COR-L47 (cell line): ENCODE results near the gene CBLC.
"Not testable (repeated sequence)": the region's sequence is repeated elsewhere in the genome, so short reads cannot be mapped to it uniquely, and the experiment has no call there.

Source experiments
- DNase-seq: peaks from one replicate; lab custom pipeline; 2025; lab: John Stamatoyannopoulos, UW

Gene CBLC

GRCh38 chr19:44765033-44765948, 12.4 kb upstream of the CBLC start:
- DNase-seq = no peak

- DNase-seq = no peak
Observed at GRCh38 chr19:44765949-44766335, 11.7 kb upstream of the CBLC start.

- DNase-seq = no peak
Observed at GRCh38 chr19:44767295-44768180, 10.2 kb upstream of the CBLC start.

- peak; percentile 90 for DNase-seq
Observed at GRCh38 chr19:44770550-44771257, 7.0 kb upstream of the CBLC start.

GRCh38 chr19:44772144-44772543, 5.5 kb upstream of the CBLC start:
- DNase-seq = not testable (repeated sequence)

GRCh38 chr19:44772959-44773358, 4.7 kb upstream of the CBLC start:
- no peak for DNase-seq

- DNase-seq = no peak
Observed at GRCh38 chr19:44775676-44776240, 1.9 kb upstream of the CBLC start.

GRCh38 chr19:44776402-44777096, 1.1 kb upstream of the CBLC start:
- no peak for DNase-seq

- no peak for DNase-seq
Observed at GRCh38 chr19:44779150-44779549, 1.5 kb downstream of the CBLC start.

GRCh38 chr19:44781694-44782093, 4.0 kb downstream of the CBLC start:
- not testable (repeated sequence) for DNase-seq

GRCh38 chr19:44782729-44783128, 5.0 kb downstream of the CBLC start:
- DNase-seq = no peak

- DNase-seq = no peak
Observed at GRCh38 chr19:44783545-44783944, 5.9 kb downstream of the CBLC start.

- DNase-seq = no peak
Observed at GRCh38 chr19:44785271-44785670, 7.6 kb downstream of the CBLC start.

- DNase-seq = no peak
Observed at GRCh38 chr19:44785993-44786392, 8.3 kb downstream of the CBLC start.

- no peak for DNase-seq
Observed at GRCh38 chr19:44788971-44789370, 11.3 kb downstream of the CBLC start.

- DNase-seq = no peak
Observed at GRCh38 chr19:44789943-44790483, 12.3 kb downstream of the CBLC start.

GRCh38 chr19:44792281-44792680, 14.6 kb downstream of the CBLC start:
- peak; percentile 5 for DNase-seq

GRCh38 chr19:44794610-44795009, 16.9 kb downstream of the CBLC start:
- no peak for DNase-seq

GRCh38 chr19:44795398-44795987, 17.8 kb downstream of the CBLC start:
- no peak for DNase-seq

- DNase-seq = peak; percentile 89
Observed at GRCh38 chr19:44796701-44797115, 19.0 kb downstream of the CBLC start.
